ENCODE measurements around the gene BMP6. TPM values are rescaled to one million over a fixed set of nuclear protein-coding genes. Genes with fewer than 3 reads are reported as not detected.

BMP6 gene
- total RNA-seq, 1 donor from 2014 or later: 0.97 TPM

- H3K4me1 Mint-ChIP-seq (ENCODE audit: unreplicated experiment): no peaks in the 10 kb centered on the region
- no peaks in the 10 kb centered on the region for H3K27me3 Mint-ChIP-seq (ENCODE audit: unreplicated experiment)
- no peak for TF ChIP-seq CTCF (IDR thresholded peaks at IDR 0.05; ENCODE audit: unreplicated experiment)
These were observed 55.3 kb downstream of the BMP6 start for GRCh38 chr6:7781240-7781639.

GRCh38 chr6:7784248-7784647 lies 58.3 kb downstream of the BMP6 start:
- peaks cover 1% of the 10 kb centered on the region for H3K27me3 Mint-ChIP-seq (ENCODE audit: unreplicated experiment)
- H3K9me3 Mint-ChIP-seq (ENCODE audit: unreplicated experiment): no peaks in the 10 kb centered on the region
- TF ChIP-seq CTCF (IDR thresholded peaks at IDR 0.05; ENCODE audit: unreplicated experiment): no peak
- no peak overlapping the region for H3K4me3 Mint-ChIP-seq (ENCODE audit: unreplicated experiment)
- H3K4me1 Mint-ChIP-seq (ENCODE audit: unreplicated experiment): no peaks in the 10 kb centered on the region
- DNase-seq (ENCODE audit: low spot score): no peak
- no peaks in the 10 kb centered on the region for H3K36me3 Mint-ChIP-seq (ENCODE audit: low read depth, unreplicated experiment)
- H3K27ac Mint-ChIP-seq (ENCODE audit: unreplicated experiment): no peak overlapping the region

More at GRCh38 chr6:7781240-7781639, 55.3 kb downstream of the BMP6 start:
- DNase-seq (ENCODE audit: low spot score): no peak
- H3K4me3 Mint-ChIP-seq (ENCODE audit: unreplicated experiment): no peak overlapping the region
- no peaks in the 10 kb centered on the region for H3K36me3 Mint-ChIP-seq (ENCODE audit: low read depth, unreplicated experiment)
- H3K27ac Mint-ChIP-seq (ENCODE audit: unreplicated experiment): no peak overlapping the region
- no peaks in the 10 kb centered on the region for H3K9me3 Mint-ChIP-seq (ENCODE audit: unreplicated experiment)

- Mint-ChIP-seq H3K4me3 (ENCODE audit: unreplicated experiment) (no peak overlapping the region), H3K27ac (ENCODE audit: unreplicated experiment) (no peak overlapping the region), H3K4me1 (ENCODE audit: unreplicated experiment) (no peaks in the 10 kb centered on the region), H3K27me3 (ENCODE audit: unreplicated experiment) (peaks cover 1% of the 10 kb centered on the region), H3K36me3 (ENCODE audit: low read depth, unreplicated experiment) (no peaks in the 10 kb centered on the region), H3K9me3 (ENCODE audit: unreplicated experiment) (no peaks in the 10 kb centered on the region)
- DNase-seq (ENCODE audit: low spot score): no peak
- TF ChIP-seq CTCF (IDR thresholded peaks at IDR 0.05; ENCODE audit: unreplicated experiment): no peak
These were observed 58.8 kb downstream of the BMP6 start for GRCh38 chr6:7784706-7785105.

GRCh38 chr6:7785243-7786035 lies 59.5 kb downstream of the BMP6 start:
- DNase-seq (ENCODE audit: low spot score): no peak
- Mint-ChIP-seq H3K36me3 (ENCODE audit: low read depth, unreplicated experiment) (no peaks in the 10 kb centered on the region), H3K4me3 (ENCODE audit: unreplicated experiment) (no peak overlapping the region), H3K4me1 (ENCODE audit: unreplicated experiment) (no peaks in the 10 kb centered on the region), H3K27me3 (ENCODE audit: unreplicated experiment) (peaks cover 1% of the 10 kb centered on the region), H3K9me3 (ENCODE audit: unreplicated experiment) (no peaks in the 10 kb centered on the region), H3K27ac (ENCODE audit: unreplicated experiment) (no peak overlapping the region)
- no peak for TF ChIP-seq CTCF (IDR thresholded peaks at IDR 0.05; ENCODE audit: unreplicated experiment)

- Mint-ChIP-seq H3K36me3 (ENCODE audit: low read depth, unreplicated experiment) (no peaks in the 10 kb centered on the region), H3K27ac (ENCODE audit: unreplicated experiment) (no peak overlapping the region), H3K27me3 (ENCODE audit: unreplicated experiment) (peaks cover 1% of the 10 kb centered on the region), H3K9me3 (ENCODE audit: unreplicated experiment) (no peaks in the 10 kb centered on the region), H3K4me1 (ENCODE audit: unreplicated experiment) (no peaks in the 10 kb centered on the region), H3K4me3 (ENCODE audit: unreplicated experiment) (no peak overlapping the region)
- no peak for DNase-seq (ENCODE audit: low spot score)
- TF ChIP-seq CTCF (IDR thresholded peaks at IDR 0.05; ENCODE audit: unreplicated experiment): no peak
These were observed 60.3 kb downstream of the BMP6 start for GRCh38 chr6:7786214-7786661.
